T-helper 22 cell (primary cell): ENCODE measurements around the gene SLC6A2.
"Not testable (repeated sequence)": the region's sequence is repeated elsewhere in the genome, so short reads cannot be mapped to it uniquely, and the experiment has no call there.

Source experiments
- DNase-seq: peaks from one replicate; pipeline ENCODE4 v3.0.0-alpha.2; 2020; ENCODE audit warnings: low read depth

SLC6A2 gene

GRCh38 chr16:55655897-55656681 lies at the start of gene SLC6A2:
Gene SLC6A2 (plus strand): TSS chr16:55655988. CDS start chr16:55656695, 707 bp downstream.
- DNase-seq, result no peak

- DNase-seq, result no peak
Measured at GRCh38 chr16:55613613-55614335, 42.0 kb upstream of the SLC6A2 start.

- no peak for DNase-seq
Measured at GRCh38 chr16:55615071-55615470, 40.7 kb upstream of the SLC6A2 start.

GRCh38 chr16:55615670-55616069 lies 40.1 kb upstream of the SLC6A2 start:
- not testable (repeated sequence) for DNase-seq

- DNase-seq, result no peak
Measured at GRCh38 chr16:55621771-55622170, 34.0 kb upstream of the SLC6A2 start.

- DNase-seq, result no peak
Measured at GRCh38 chr16:55622272-55622671, 33.5 kb upstream of the SLC6A2 start.

- DNase-seq, result no peak
Measured at GRCh38 chr16:55622930-55623561, 32.7 kb upstream of the SLC6A2 start.

GRCh38 chr16:55623640-55624039 lies 32.1 kb upstream of the SLC6A2 start:
- no peak for DNase-seq

- no peak for DNase-seq
Measured at GRCh38 chr16:55624696-55625095, 31.1 kb upstream of the SLC6A2 start.

GRCh38 chr16:55625843-55626242 lies 29.9 kb upstream of the SLC6A2 start:
- no peak for DNase-seq

GRCh38 chr16:55628306-55628968 lies 27.4 kb upstream of the SLC6A2 start:
- DNase-seq, result no peak

- no peak for DNase-seq
Measured at GRCh38 chr16:55630774-55631173, 25.0 kb upstream of the SLC6A2 start.

GRCh38 chr16:55632259-55632658 lies 23.5 kb upstream of the SLC6A2 start:
- DNase-seq, result no peak

GRCh38 chr16:55634193-55634592 lies 21.6 kb upstream of the SLC6A2 start:
- DNase-seq, result no peak

GRCh38 chr16:55638256-55638655 lies 17.5 kb upstream of the SLC6A2 start:
- DNase-seq, result no peak

GRCh38 chr16:55640701-55641327 lies 15.0 kb upstream of the SLC6A2 start:
- DNase-seq, result no peak

GRCh38 chr16:55641430-55642056 lies 14.2 kb upstream of the SLC6A2 start:
- no peak for DNase-seq

- DNase-seq, result no peak
Measured at GRCh38 chr16:55642611-55643010, 13.2 kb upstream of the SLC6A2 start.

- no peak for DNase-seq
Measured at GRCh38 chr16:55643161-55643970, 12.4 kb upstream of the SLC6A2 start.

GRCh38 chr16:55645986-55646385 lies 9.8 kb upstream of the SLC6A2 start:
- DNase-seq, result no peak

- DNase-seq, result no peak
Measured at GRCh38 chr16:55647343-55647742, 8.4 kb upstream of the SLC6A2 start.
